HEK293T (cell line): ENCODE data around the gene C1orf185.
A peak's percentile ranks its signal among the peaks of the same experiment; 100 is the strongest.

Experiments used
- CTCF ChIA-PET: fragments of 350-600 bp; formaldehyde crosslinking; extraction: SDS; loops from one replicate; lab custom pipeline; 2021; ENCODE audit warnings: antibody characterized with exemption, inconsistent platforms; lab: Yijun Ruan, JAX
- POLR2A ChIA-PET: fragments of 350-600 bp; formaldehyde crosslinking; extraction: SDS; loops from one replicate; lab custom pipeline; 2020; ENCODE audit warnings: antibody characterized with exemption, inconsistent platforms; lab: Yijun Ruan, JAX
- DNase-seq: peaks from one replicate; pipeline ENCODE4 v3.0.0; 2012; ENCODE audit warnings: mixed read lengths; ENCODE audit errors: extremely low spot score
- ARNT ChIP-seq: fragments of 450-650 bp; IDR thresholded peaks from 2 replicates; pipeline ENCODE4 v1.6.1; 2017; ENCODE audit warnings: mild to moderate bottlenecking
- ELF4 ChIP-seq: fragments of 450-650 bp; IDR thresholded peaks from 2 replicates; pipeline ENCODE4 v1.6.1; 2017; ENCODE audit warnings: antibody characterized with exemption
- FOXA1 ChIP-seq: fragments of 450-650 bp; IDR thresholded peaks from 2 replicates; pipeline ENCODE4 v1.6.1; 2016; ENCODE audit warnings: mild to moderate bottlenecking
- FOXK2 ChIP-seq: fragments of 450-650 bp; IDR thresholded peaks from 2 replicates; pipeline ENCODE4 v1.6.1; 2016; ENCODE audit warnings: mild to moderate bottlenecking
- FOXM1 ChIP-seq: fragments of 450-650 bp; IDR thresholded peaks from 2 replicates; pipeline ENCODE4 v1.6.1; 2017; ENCODE audit warnings: mild to moderate bottlenecking, borderline replicate concordance
- HDGF ChIP-seq: fragments of 450-650 bp; IDR thresholded peaks from 2 replicates; pipeline ENCODE4 v1.6.1; 2017; ENCODE audit warnings: antibody characterized with exemption, borderline replicate concordance
- LEF1 ChIP-seq: fragments of 450-650 bp; IDR thresholded peaks from 2 replicates; pipeline ENCODE4 v1.6.1; 2017; ENCODE audit warnings: mild to moderate bottlenecking, borderline replicate concordance
- NFRKB ChIP-seq: fragments of 450-650 bp; IDR thresholded peaks from 2 replicates; pipeline ENCODE4 v1.6.1; 2016; ENCODE audit warnings: mild to moderate bottlenecking, moderate library complexity
- PKNOX1 ChIP-seq: fragments of 450-650 bp; IDR thresholded peaks from 2 replicates; pipeline ENCODE4 v1.6.1; 2016
- SP1 ChIP-seq: fragments of 450-650 bp; IDR thresholded peaks from 2 replicates; pipeline ENCODE4 v1.6.1; 2017
- SUZ12 ChIP-seq: fragments of 450-650 bp; IDR thresholded peaks from 2 replicates; pipeline ENCODE4 v1.6.1; 2016; ENCODE audit warnings: mild to moderate bottlenecking
- ZNF384 ChIP-seq: fragments of 450-650 bp; IDR thresholded peaks from 2 replicates; pipeline ENCODE4 v1.6.1; 2016

C1orf185 gene

GRCh38 chr1:51192213-51192843, 90.3 kb downstream of the C1orf185 start:
- peak; percentile 52 for DNase-seq
- ChIA-PET POLR2A (no interaction called here), CTCF (interaction anchor here (0.6 to 1.5 kb wide), 10 partner anchors 13 to 486 kb away, joined by 3 to 6 read pairs (median 4); no protein-coding TSS in a partner anchor)
- TF ChIP-seq FOXK2: no peak
- no peak for TF ChIP-seq SUZ12
- no peak for TF ChIP-seq ZNF384
- TF ChIP-seq HDGF: no peak

GRCh38 chr1:51193564-51193963, 91.5 kb downstream of the C1orf185 start:
- no peak for DNase-seq
- TF ChIP-seq FOXM1 (no peak), HDGF (no peak), SUZ12 (no peak), PKNOX1 (no peak), LEF1 (no peak), NFRKB (no peak), ZNF384 (no peak), ARNT (no peak), FOXA1 (no peak), SP1 (no peak), ELF4 (no peak), FOXK2 (no peak)
- POLR2A ChIA-PET: no interaction called here
- CTCF ChIA-PET: interaction anchor here (0.6 to 1.1 kb wide), 2 partner anchors 419 to 443 kb away, joined by 3 read pairs; no protein-coding TSS in a partner anchor
